A673 (cell line): Measurements from ENCODE around the gene USO1. TPM values are rescaled to one million over a fixed set of nuclear protein-coding genes. Genes with fewer than 3 reads are reported as not detected.

Experiments
- BruUV-seq: library from RNA; stranded (reverse); fragments of 400-500 nt; replicated peaks from 2 replicates; lab custom pipeline; 2021; lab: Mats Ljungman, UMichigan
- CTCF ChIA-PET: fragments of 300-600 bp; sonication (Branson Sonifier 250); formaldehyde crosslinking; loops from one replicate; lab custom pipeline; 2022; ENCODE audit warnings: antibody characterized with exemption; lab: Charles Lee
- POLR2A ChIA-PET: fragments of 300-600 bp; sonication (Branson Sonifier 250); formaldehyde crosslinking; loops from one replicate; lab custom pipeline; 2022; ENCODE audit warnings: antibody characterized with exemption; ENCODE audit not compliant: low non-redundant PET; lab: Charles Lee
- DNase-seq: peaks from one replicate; pipeline ENCODE4 v3.0.0-alpha.2; 2015; ENCODE audit warnings: low spot score
- H3K27ac ChIP-seq: fragments of 200-600 bp; sonication (generic); 2 replicates; pipeline ENCODE4 v1.5.1; 2016; ENCODE audit warnings: mixed run types, low read depth, mild to moderate bottlenecking, mixed read lengths, antibody characterized with exemption, low read length; ENCODE audit not compliant: poor library complexity, severe bottlenecking
- H3K27me3 ChIP-seq: fragments of 200-600 bp; sonication (generic); replicated peaks from 2 replicates; pipeline ENCODE4 v1.6.1; 2017; ENCODE audit warnings: mixed run types, low read depth, mild to moderate bottlenecking, mixed read lengths, antibody characterized with exemption, low read length; ENCODE audit not compliant: insufficient read depth, poor library complexity
- H3K36me3 ChIP-seq: fragments of 200-600 bp; sonication (generic); 2 replicates; pipeline ENCODE4 v1.6.1; 2016; ENCODE audit warnings: mixed run types, mild to moderate bottlenecking, mixed read lengths, antibody characterized with exemption, low read length; ENCODE audit not compliant: insufficient read depth, poor library complexity, severe bottlenecking
- H3K4me1 ChIP-seq: fragments of 200-600 bp; sonication (generic); 2 replicates; pipeline ENCODE4 v1.6.1; 2017; ENCODE audit warnings: mixed run types, mild to moderate bottlenecking, mixed read lengths, antibody characterized with exemption, low read length; ENCODE audit not compliant: insufficient read depth, poor library complexity, severe bottlenecking
- H3K4me3 ChIP-seq: fragments of 200-600 bp; sonication (generic); 2 replicates; pipeline ENCODE4 v1.5.1; 2016; ENCODE audit warnings: low read depth, mixed run types, mild to moderate bottlenecking, mixed read lengths, low read length; ENCODE audit not compliant: poor library complexity, severe bottlenecking
- H3K9me3 ChIP-seq: fragments of 200-600 bp; sonication (generic); 2 replicates; pipeline ENCODE4 v1.6.1; 2016; ENCODE audit warnings: mixed run types, low read depth, mild to moderate bottlenecking, mixed read lengths, antibody characterized with exemption, low read length; ENCODE audit not compliant: poor library complexity, severe bottlenecking
- EZH2 ChIP-seq: fragments of 200-600 bp; sonication (generic); IDR thresholded peaks from 2 replicates; pipeline ENCODE4 v1.6.1; 2017; ENCODE audit warnings: borderline replicate concordance, low read depth, mild to moderate bottlenecking, mixed read lengths, antibody characterized with exemption, low read length; ENCODE audit not compliant: poor library complexity, severe bottlenecking
- intact Hi-C: fragments of 100-400 bp; cut with micrococcal nuclease; formaldehyde crosslinking; loops from one replicate; pipeline ENCODE4 v1.10.0; 2022; ENCODE audit not compliant: unreplicated experiment
- total RNA-seq: library from RNA; stranded (reverse); gene quantifications from 2 replicates; pipeline ENCODE4 v1.2.3, GENCODE V29; 2021
- TF ChIP-seq, protein P1 (sequence below): fragments of 300-800, 200-600 bp; sonication (generic); conservative IDR thresholded peaks from 2 replicates; pipeline ENCODE4 v1.5.1; 2017; ENCODE audit warnings: low read depth, mild to moderate bottlenecking, antibody characterized with exemption, low read length, moderate library complexity, mixed read lengths

The USO1 gene
- total RNA-seq, 1 experiment from 2014 or later = 35.6 TPM

DNA sequence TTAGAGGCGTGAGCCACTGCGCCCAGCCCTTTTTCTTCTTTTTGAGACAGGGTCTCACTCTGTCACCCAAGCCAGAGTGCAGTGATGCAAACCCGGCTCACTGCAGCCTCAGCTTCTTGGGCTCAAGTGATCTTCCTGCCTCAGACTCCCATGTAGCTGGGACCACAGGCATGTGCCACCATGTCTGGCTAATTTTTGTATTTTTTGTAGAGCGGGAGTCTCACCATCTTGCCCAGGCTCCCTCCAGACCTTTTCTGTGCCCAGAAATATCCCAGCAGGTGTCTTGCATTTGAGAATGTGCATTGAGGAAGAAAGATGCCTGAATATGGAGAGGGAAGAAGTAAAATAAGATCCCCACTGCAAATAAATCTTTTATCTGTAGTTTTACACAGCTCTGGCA, 119.2 kb downstream of the USO1 start:
- Histone ChIP-seq H3K36me3 (no peaks in the 10 kb centered on the region), H3K27me3 (no peaks in the 10 kb centered on the region), H3K9me3 (no peaks in the 10 kb centered on the region), H3K27ac (no peak overlapping the region), H3K4me1 (no peaks in the 10 kb centered on the region), H3K4me3 (no peak overlapping the region)
- intact Hi-C loops = no loop called here
- no peak for DNase-seq
- ChIA-PET CTCF (no interaction called here), POLR2A (no interaction called here)
- TF ChIP-seq, protein P1, sequence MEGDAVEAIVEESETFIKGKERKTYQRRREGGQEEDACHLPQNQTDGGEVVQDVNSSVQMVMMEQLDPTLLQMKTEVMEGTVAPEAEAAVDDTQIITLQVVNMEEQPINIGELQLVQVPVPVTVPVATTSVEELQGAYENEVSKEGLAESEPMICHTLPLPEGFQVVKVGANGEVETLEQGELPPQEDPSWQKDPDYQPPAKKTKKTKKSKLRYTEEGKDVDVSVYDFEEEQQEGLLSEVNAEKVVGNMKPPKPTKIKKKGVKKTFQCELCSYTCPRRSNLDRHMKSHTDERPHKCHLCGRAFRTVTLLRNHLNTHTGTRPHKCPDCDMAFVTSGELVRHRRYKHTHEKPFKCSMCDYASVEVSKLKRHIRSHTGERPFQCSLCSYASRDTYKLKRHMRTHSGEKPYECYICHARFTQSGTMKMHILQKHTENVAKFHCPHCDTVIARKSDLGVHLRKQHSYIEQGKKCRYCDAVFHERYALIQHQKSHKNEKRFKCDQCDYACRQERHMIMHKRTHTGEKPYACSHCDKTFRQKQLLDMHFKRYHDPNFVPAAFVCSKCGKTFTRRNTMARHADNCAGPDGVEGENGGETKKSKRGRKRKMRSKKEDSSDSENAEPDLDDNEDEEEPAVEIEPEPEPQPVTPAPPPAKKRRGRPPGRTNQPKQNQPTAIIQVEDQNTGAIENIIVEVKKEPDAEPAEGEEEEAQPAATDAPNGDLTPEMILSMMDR = no peak
- no peak for TF ChIP-seq EZH2
- BruUV-seq = no TSS peak

DNA sequence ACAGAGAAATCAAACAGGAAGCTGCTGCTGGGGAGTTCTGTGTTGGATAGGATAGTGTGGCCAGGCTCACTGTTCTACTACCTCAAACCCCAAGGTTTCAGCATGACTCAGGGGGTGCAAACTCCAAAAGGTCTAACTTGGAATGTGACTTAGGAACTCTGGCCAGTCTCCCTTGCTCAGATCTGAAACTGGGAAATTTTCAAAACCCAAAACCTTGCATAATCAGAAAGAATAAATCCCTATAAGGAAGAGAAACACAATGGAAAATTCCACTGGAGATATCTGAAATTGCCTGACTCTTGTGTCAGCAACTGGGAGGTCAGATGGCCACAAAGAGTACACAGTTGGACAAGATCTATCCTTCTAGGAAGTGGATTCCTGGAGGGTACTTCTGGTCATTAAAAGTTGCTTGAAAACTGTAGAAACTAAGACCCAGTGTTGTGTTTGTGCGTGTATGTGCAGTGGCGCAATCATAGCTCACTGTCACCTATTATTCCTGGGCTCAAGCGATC, 119.8 kb downstream of the USO1 start:
- H3K27ac ChIP-seq = no peak overlapping the region
- ChIA-PET CTCF (no interaction called here), POLR2A (no interaction called here)
- no TSS peak for BruUV-seq
- H3K4me1 ChIP-seq = no peaks in the 10 kb centered on the region
- H3K36me3 ChIP-seq = no peaks in the 10 kb centered on the region
- DNase-seq = no peak
- TF ChIP-seq, protein P1 = no peak
- no peak for TF ChIP-seq EZH2
- no peaks in the 10 kb centered on the region for H3K9me3 ChIP-seq
- H3K4me3 ChIP-seq = no peak overlapping the region
- intact Hi-C loops = no loop called here
- no peaks in the 10 kb centered on the region for H3K27me3 ChIP-seq

DNA sequence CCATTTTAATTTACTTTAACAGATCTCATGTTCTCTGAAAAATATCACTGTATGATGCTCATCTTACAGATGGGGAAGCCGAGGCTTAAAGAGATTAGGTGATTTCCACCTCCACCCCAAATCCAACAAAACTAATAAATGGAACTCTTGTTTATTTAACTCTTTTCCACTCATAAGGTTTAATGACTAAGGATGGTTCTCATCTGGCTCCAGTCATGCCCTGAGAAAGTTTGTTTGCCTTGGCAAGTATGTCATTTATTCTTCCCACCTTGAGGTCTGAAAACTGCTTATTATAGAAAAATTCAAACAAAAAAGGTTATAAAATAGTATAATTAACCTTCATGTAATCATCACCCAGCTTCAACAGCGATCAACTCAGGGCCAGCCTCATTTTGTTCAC, 121.6 kb downstream of the USO1 start:
- Histone ChIP-seq H3K27me3 (no peaks in the 10 kb centered on the region), H3K4me3 (no peak overlapping the region), H3K36me3 (no peaks in the 10 kb centered on the region), H3K4me1 (no peaks in the 10 kb centered on the region), H3K27ac (no peak overlapping the region), H3K9me3 (no peaks in the 10 kb centered on the region)
- ChIA-PET POLR2A (no interaction called here), CTCF (no interaction called here)
- TF ChIP-seq EZH2 = no peak
- TF ChIP-seq, protein P1 = no peak
- intact Hi-C loops = no loop called here
- BruUV-seq = no TSS peak
- DNase-seq = no peak
